GM21360 (cell line): ENCODE data around the gene TBL3.

Source experiments
- ATAC-seq: cut with Tn5 transposase; IDR thresholded peaks from one replicate; pipeline ENCODE4 v1.9.1; 2021; ENCODE audit warnings: mild to moderate bottlenecking, moderate library complexity; ENCODE audit not compliant: unreplicated experiment

Gene TBL3

GRCh38 chr16:2013527-2013926 lies 41.7 kb downstream of the TBL3 start:
- no peak for ATAC-seq

GRCh38 chr16:2015117-2015946 lies 43.5 kb downstream of the TBL3 start:
- no peak for ATAC-seq

- ATAC-seq = no peak
These were observed 44.0 kb downstream of the TBL3 start for GRCh38 chr16:2015947-2016208.

- no peak for ATAC-seq
These were observed 44.6 kb downstream of the TBL3 start for GRCh38 chr16:2016407-2016922.

- ATAC-seq = no peak
These were observed 47.7 kb downstream of the TBL3 start, which contains the start of gene NPW for GRCh38 chr16:2019518-2019920. Gene NPW (plus strand): TSS chr16:2019785.

- ATAC-seq = no peak
These were observed 48.3 kb downstream of the TBL3 start for GRCh38 chr16:2019921-2020831.

- peak; percentile 14 for ATAC-seq
These were observed 50.9 kb downstream of the TBL3 start for GRCh38 chr16:2022723-2023091.

- peak; percentile 62 for ATAC-seq
These were observed 51.5 kb downstream of the TBL3 start for GRCh38 chr16:2023092-2024031.

GRCh38 chr16:2024032-2024420 lies 52.2 kb downstream of the TBL3 start:
- no peak for ATAC-seq

GRCh38 chr16:2025251-2025650 lies 53.4 kb downstream of the TBL3 start:
- no peak for ATAC-seq

- ATAC-seq = no peak
These were observed 54.1 kb downstream of the TBL3 start for GRCh38 chr16:2025878-2026460.

GRCh38 chr16:2026461-2027023 lies 54.7 kb downstream of the TBL3 start, which contains the start of gene NHERF2:
Gene NHERF2 (plus strand): TSS chr16:2026902. CDS start chr16:2027006, 104 bp downstream.
- ATAC-seq = no peak

- no peak for ATAC-seq
These were observed 55.5 kb downstream of the TBL3 start for GRCh38 chr16:2027024-2028010.

GRCh38 chr16:2028146-2028545 lies 56.3 kb downstream of the TBL3 start:
- no peak for ATAC-seq

- no peak for ATAC-seq
These were observed 56.9 kb downstream of the TBL3 start for GRCh38 chr16:2028620-2029220.

GRCh38 chr16:2029350-2029749 lies 57.5 kb downstream of the TBL3 start:
- no peak for ATAC-seq

- ATAC-seq = no peak
These were observed 58.2 kb downstream of the TBL3 start for GRCh38 chr16:2030036-2030435.

GRCh38 chr16:2031081-2031577 lies 59.3 kb downstream of the TBL3 start:
- ATAC-seq = no peak
